OCI-LY7 (cell line): ENCODE data around the gene GABRG3. TPM values are rescaled to one million over a fixed set of nuclear protein-coding genes. Genes with fewer than 3 reads are reported as not detected.
A peak's percentile ranks its signal among the peaks of the same experiment; 100 is the strongest.

Experiments
- BruUV-seq: library from RNA; stranded (reverse); fragments of 400-500 nt; replicated peaks from 2 replicates; lab custom pipeline; 2021; lab: Mats Ljungman, UMichigan
- CTCF ChIA-PET: fragments of 300-600 bp; sonication (Branson Sonifier 250); formaldehyde crosslinking; loops from one replicate; lab custom pipeline; 2022; ENCODE audit warnings: antibody characterized with exemption; ENCODE audit not compliant: unreplicated experiment; lab: Charles Lee
- POLR2A ChIA-PET: fragments of 300-600 bp; sonication (Branson Sonifier 250); formaldehyde crosslinking; loops from one replicate; lab custom pipeline; 2022; ENCODE audit warnings: antibody characterized with exemption; lab: Charles Lee
- DNase-seq: peaks from one replicate; pipeline ENCODE4 v3.0.0-alpha.2; 2015; ENCODE audit warnings: low spot score
- H2AFZ ChIP-seq: fragments of 200-600 bp; sonication (generic), shearing (Covaris generic); 2 replicates; pipeline ENCODE4 v1.6.1; 2014; ENCODE audit warnings: mild to moderate bottlenecking, antibody characterized with exemption, low read length, moderate library complexity
- H3K27ac ChIP-seq: fragments of 200-600 bp; sonication (generic); 2 replicates; pipeline ENCODE4 v1.5.1; 2014; ENCODE audit warnings: mixed run types, low read depth, mild to moderate bottlenecking, moderate library complexity, low read length, inconsistent platforms; ENCODE audit not compliant: poor library complexity, severe bottlenecking
- H3K36me3 ChIP-seq: fragments of 200-600 bp; sonication (generic); 2 replicates; pipeline ENCODE4 v1.6.1; 2014; ENCODE audit warnings: mild to moderate bottlenecking, antibody characterized with exemption, low read length, moderate library complexity, mixed read lengths; ENCODE audit not compliant: insufficient read depth
- H3K4me1 ChIP-seq: fragments of 200-600 bp; sonication (generic); 2 replicates; pipeline ENCODE4 v1.5.1; 2014; ENCODE audit warnings: mild to moderate bottlenecking, low read length; ENCODE audit not compliant: insufficient read depth, poor library complexity, severe bottlenecking
- H3K4me2 ChIP-seq: fragments of 200-600 bp; sonication (generic); 2 replicates; pipeline ENCODE4 v1.6.1; 2014; ENCODE audit warnings: mild to moderate bottlenecking, low read length
- H3K4me3 ChIP-seq: fragments of 200-600 bp; sonication (generic); 2 replicates; pipeline ENCODE4 v1.5.1; 2014; ENCODE audit warnings: mild to moderate bottlenecking, low read depth, low read length; ENCODE audit not compliant: poor library complexity, severe bottlenecking
- H3K79me2 ChIP-seq: fragments of 200-600 bp; sonication (generic); 2 replicates; pipeline ENCODE4 v1.6.1; 2016; ENCODE audit warnings: low read depth, mild to moderate bottlenecking, low read length, moderate library complexity, mixed read lengths; ENCODE audit not compliant: insufficient read depth
- H3K9me2 ChIP-seq: fragments of 200-600 bp; sonication (generic); 2 replicates; pipeline ENCODE4 v1.6.1; 2016; ENCODE audit warnings: mild to moderate bottlenecking, low read length, mixed read lengths; ENCODE audit not compliant: insufficient read depth
- H3K9me3 ChIP-seq: fragments of 200-600 bp; sonication (generic); 2 replicates; pipeline ENCODE4 v1.6.1; 2014; ENCODE audit warnings: mild to moderate bottlenecking, mixed run types, low read length, mixed read lengths
- H4K20me1 ChIP-seq: fragments of 200-600 bp; sonication (generic); 2 replicates; pipeline ENCODE4 v1.6.1; 2014; ENCODE audit warnings: mild to moderate bottlenecking, antibody characterized with exemption, low read length, moderate library complexity, mixed read lengths; ENCODE audit not compliant: insufficient read depth
- CTCF ChIP-seq: fragments of 200-600 bp; sonication (generic); conservative IDR thresholded peaks from 2 replicates; pipeline ENCODE4 v1.5.1; 2014; ENCODE audit warnings: mild to moderate bottlenecking, antibody characterized with exemption, low read length, moderate library complexity, mixed read lengths
- EZH2phosphoT487 ChIP-seq: fragments of 200-600 bp; sonication (generic); IDR thresholded peaks from 2 replicates; pipeline ENCODE4 v1.6.1; 2018; ENCODE audit warnings: low read depth, borderline replicate concordance, mild to moderate bottlenecking, mixed run types, antibody characterized with exemption, low read length, moderate library complexity, mixed read lengths
- intact Hi-C: fragments of 100-400 bp; cut with micrococcal nuclease; formaldehyde crosslinking; loops from one replicate; pipeline ENCODE4 v1.10.0; 2022; ENCODE audit not compliant: unreplicated experiment
- total RNA-seq, 2 experiments: library from RNA; depleted of rRNA in 1 of 2; stranded (reverse); fragments of >200 nt in 1 of 2; shearing (Covaris generic) in 1 of 2; gene quantifications; 2 replicates each; pipeline ENCODE4 v1.2.3, GENCODE V29; 2014 to 2022

Gene GABRG3
- total RNA-seq, 2 experiments from 2014 or later, result not detected

GRCh38 chr15:27059610-27060202, 88.7 kb downstream of the GABRG3 start:
- Histone ChIP-seq H3K27ac (no peak overlapping the region), H3K36me3 (no peaks in the 10 kb centered on the region), H3K9me3 (no peaks in the 10 kb centered on the region), H3K4me2 (no peak overlapping the region), H3K4me3 (no peak overlapping the region), H3K9me2 (no peaks in the 10 kb centered on the region), H2AFZ (no peak overlapping the region), H3K79me2 (no peaks in the 10 kb centered on the region), H4K20me1 (no peaks in the 10 kb centered on the region), H3K4me1 (no peaks in the 10 kb centered on the region)
- peak; percentile 44 for DNase-seq
- intact Hi-C loops, result loop anchor here (5.0 kb wide), 1 partner anchor 298 kb away; no protein-coding TSS in a partner anchor
- ChIA-PET CTCF (no interaction called here), POLR2A (no interaction called here)
- no TSS peak for BruUV-seq
- TF ChIP-seq EZH2phosphoT487 (no peak), CTCF (peak; percentile 85)

GRCh38 chr15:27061739-27062138, 90.8 kb downstream of the GABRG3 start:
- no TSS peak for BruUV-seq
- CTCF ChIA-PET, result no interaction called here
- intact Hi-C loops, result loop anchor here (5.0 kb wide), 1 partner anchor 296 kb away; no protein-coding TSS in a partner anchor

More at GRCh38 chr15:27061739-27062138, 90.8 kb downstream of the GABRG3 start:
- Histone ChIP-seq H3K4me3 (no peak overlapping the region), H2AFZ (no peak overlapping the region), H3K9me3 (no peaks in the 10 kb centered on the region), H3K4me2 (no peak overlapping the region), H3K4me1 (no peaks in the 10 kb centered on the region), H3K27ac (no peak overlapping the region), H4K20me1 (no peaks in the 10 kb centered on the region), H3K9me2 (no peaks in the 10 kb centered on the region), H3K79me2 (no peaks in the 10 kb centered on the region), H3K36me3 (no peaks in the 10 kb centered on the region)
- no peak for DNase-seq
- POLR2A ChIA-PET, result no interaction called here
- no peak for TF ChIP-seq EZH2phosphoT487
- TF ChIP-seq CTCF, result no peak
